HT-29 (cell line): ENCODE measurements around the gene CEP170B. TPM values are rescaled to one million over a fixed set of nuclear protein-coding genes. Genes with fewer than 3 reads are reported as not detected.
"Not testable (repeated sequence)": the region's sequence is repeated elsewhere in the genome, so short reads cannot be mapped to it uniquely, and the experiment has no call there.

Experiments
- DNase-seq: peaks from one replicate; pipeline ENCODE4 v3.0.0-alpha.2; 2015; ENCODE audit warnings: low spot score
- total RNA-seq: library from RNA; depleted of rRNA; stranded (reverse); fragments of >200 nt; shearing (Covaris generic); gene quantifications from 2 replicates; pipeline ENCODE4 v1.2.3, GENCODE V29; 2014

CEP170B gene
- total RNA-seq, 1 experiment from 2014 or later = 78.1 TPM

DNA sequence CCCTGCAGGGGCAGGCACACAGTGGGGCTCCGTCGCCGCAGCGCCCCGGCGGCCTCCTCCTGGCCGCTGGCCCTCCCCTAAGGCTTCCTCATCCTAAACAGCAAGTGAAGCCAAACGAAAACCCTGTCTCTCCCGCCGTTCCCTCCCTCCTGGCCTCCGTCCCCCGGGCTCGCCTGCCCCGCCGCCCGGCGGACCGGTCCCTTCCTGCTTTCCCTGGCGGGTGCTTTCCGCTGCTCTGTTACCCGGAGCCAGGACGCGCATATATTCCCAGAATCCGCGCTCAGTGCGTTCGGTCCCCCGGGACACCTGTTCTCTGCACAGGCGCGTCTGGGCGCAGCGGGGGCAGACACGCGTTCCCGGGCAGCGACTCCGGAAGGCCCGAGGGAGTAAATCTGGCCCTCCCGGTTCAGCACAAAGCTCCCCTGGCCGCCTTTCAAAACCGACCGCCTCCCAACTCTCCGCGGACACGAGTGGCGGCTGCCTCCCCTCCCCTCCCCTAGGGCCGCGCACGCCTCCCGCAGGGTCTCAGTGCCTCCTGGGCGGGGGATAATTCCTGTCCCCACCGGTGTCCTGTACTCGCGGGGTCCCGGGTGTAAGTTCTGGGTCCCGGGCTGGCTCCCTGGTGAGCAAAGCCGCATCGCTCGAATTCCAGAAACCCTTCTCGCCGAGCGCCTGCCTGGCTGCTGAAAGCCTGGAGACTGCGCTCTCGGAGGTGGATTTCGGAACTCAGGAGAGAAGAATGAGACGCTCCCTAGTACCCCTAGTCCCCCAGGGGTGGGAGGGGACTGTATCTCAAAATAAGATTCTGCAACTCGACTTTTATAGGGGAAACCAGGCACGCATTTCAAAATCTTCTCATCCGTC, 21.4 kb upstream of the CEP170B start:
- no peak for DNase-seq

DNA sequence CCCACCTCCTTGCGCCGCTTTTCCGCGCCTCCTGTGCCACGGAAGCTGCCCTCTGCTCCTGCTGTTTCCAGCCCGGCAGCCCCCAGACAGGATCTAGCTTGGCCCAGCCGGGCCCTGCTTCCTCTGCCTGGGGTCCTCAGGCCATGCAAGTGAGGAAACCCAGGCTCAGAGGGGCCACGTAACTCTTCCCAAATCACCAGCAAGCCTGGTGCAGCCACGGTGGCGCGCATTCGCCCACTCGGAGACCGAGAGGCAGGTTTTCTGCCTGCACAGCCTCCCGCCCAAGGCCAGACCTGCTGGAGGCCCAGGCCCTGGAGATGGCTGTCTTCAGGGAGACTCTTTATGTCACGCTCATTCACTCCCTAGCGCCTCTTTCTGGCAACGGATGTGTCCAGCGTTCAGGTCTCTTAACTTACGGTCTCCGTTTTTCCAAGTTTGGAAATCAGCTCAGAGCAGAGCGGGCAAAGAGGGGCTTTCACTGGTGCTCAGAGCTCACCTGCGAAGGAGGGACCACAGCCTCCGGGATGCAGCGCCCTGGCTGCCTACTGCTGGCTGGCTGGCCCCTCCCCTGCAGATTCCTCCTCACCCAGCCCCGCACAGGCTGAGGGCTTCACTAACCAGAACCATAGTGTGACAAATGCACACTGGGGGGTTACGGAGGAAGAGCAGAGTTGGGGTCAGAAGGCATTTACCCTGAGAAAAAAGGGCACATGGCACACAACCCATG, 20.6 kb upstream of the CEP170B start:
- DNase-seq = no peak

- no peak for DNase-seq
Observed at GRCh38 chr14:104845033-104845666, 19.9 kb upstream of the CEP170B start.

DNA sequence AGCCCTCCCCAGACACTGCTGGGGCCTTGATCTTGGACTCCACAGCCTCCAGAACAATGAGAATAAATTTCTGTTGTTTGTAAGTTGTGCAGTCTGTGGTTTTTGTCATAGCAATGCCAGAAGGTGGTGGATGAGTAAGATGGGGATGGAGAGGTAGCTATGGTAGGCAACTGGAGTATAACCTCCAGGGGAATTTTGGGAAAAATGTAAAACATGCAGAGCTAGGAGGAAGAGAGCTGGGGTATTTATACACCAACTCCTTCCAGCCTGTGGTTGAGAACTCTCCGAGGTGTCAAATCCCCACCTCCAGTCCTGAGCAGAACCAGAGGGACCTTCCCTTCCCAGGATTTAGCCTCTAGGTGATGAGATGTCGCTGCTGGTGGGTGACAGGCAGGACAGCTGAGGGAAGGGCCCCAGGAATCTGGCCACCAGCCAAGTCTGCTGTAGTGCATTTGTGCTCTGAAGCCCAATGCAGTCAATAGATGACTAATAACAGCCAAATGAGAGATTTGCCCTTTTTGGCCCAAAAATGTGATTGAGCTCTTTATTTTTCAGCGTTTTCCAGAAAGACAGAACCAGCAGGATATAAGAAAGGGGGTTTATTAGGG, 19.1 kb upstream of the CEP170B start:
- no peak for DNase-seq

GRCh38 chr14:104852280-104852663, 12.8 kb upstream of the CEP170B start:
- DNase-seq = no peak

DNA sequence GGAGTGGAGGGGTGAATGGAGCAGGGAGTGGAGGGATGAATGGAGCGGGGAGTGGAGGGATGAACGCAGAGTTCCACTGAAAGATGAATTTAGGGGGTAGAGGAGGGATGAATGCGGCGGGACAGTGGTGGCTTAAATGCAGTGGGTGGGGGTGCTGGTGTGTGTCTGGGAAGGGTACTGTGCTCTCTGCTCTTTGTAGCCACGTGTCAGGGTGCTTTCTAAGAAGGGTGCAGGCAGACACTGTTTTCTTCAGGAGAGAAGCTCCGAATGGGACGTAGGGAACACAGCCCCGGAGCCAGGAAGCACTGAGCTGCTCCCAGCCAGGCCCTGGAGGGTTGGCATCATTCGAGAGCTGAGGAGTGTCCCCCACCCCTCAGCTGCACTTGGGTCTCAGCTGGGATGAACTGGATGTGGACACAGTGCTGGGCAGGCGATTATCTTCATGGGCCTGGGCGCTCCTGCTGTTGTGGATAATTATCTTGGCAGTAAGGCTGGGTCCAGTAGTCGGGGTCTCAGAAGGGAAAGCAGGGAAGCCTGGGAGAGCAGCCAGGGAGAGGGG, 9.5 kb upstream of the CEP170B start:
- DNase-seq = no peak

DNA sequence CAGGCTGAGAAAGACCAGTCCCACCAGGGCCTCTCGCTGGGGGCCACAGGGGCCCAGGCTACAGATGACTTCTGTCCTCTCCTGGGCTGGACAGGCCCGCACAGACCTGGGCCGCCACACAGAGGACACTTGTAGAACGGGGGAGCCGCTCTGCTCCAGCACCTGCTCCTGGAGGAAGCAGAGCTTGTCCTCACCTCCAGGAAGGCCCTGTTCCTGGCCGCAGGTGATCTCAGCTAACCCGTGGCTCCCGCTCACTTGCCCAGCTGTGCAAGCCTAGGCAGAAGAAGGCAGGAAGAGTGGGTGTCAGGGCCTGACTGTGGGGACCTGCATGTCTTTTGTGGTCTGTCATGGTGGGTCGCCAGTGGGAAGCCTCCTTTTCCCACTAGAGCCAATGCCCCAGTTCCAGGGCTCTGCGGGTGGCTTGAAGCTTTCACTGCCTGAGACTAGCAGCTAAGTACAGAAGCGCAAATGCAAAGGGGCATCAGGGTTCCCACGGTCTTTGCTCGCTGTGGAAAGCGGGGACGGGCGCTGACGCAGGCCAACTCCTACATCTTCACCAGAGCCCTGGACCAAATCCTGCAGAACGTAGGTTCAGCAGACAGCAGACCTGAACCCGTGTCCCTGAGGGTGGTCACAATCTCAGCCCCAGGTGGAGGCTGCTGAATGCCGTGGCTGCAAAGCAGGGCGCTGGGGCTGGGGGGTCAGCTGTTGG, 8.8 kb upstream of the CEP170B start:
- no peak for DNase-seq

GRCh38 chr14:104856869-104857860, 7.9 kb upstream of the CEP170B start:
- DNase-seq = no peak

DNA sequence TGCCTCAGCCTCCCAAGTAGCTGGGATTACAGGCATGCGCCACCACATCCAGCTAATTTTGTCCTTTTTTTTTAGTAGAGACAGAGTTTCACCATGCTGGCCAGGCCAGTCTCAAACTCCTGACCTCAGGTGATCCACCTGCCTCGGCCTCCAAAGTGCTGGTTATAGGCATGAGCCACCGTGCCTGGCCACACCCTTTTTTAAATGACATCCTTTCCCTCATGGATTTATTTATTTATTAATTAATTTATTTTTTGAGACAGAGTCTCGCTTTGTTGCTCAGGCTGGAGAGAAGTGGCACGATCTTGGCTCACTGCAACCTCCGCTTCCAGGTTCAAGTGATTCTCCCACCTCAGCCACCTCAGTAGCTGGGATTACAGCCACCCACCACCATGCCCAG, 7.1 kb upstream of the CEP170B start:
- DNase-seq = not testable (repeated sequence)

DNA sequence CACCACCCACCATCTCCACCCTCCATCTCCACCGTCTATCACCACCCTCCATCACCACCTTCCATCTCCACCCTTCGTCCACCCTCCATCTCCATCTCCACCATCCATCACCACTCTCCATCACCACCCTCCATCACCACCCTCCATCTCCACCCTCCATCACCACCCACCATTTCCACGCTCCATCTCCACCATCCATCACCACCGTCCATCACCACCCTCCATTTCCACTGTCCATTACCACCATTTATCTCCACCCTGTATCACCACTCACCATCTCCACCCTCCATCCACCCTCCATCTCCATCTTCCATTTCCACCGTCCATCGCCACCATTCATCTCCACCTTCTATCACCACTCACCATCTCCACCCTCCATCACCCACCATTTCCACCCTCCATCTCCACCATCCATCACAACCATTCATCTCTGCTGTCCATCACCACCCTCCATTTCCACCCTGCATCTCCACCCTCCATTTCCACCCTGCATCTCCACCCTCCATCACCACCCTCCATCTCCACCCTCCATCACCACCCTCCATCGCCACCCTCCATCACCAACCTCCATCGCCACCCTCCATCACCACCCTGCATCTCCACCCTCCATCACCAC, 6.1 kb upstream of the CEP170B start:
- no peak for DNase-seq

- no peak for DNase-seq
Observed at GRCh38 chr14:104859900-104860299, 5.2 kb upstream of the CEP170B start.

- no peak for DNase-seq
Observed at GRCh38 chr14:104860414-104860813, 4.7 kb upstream of the CEP170B start.

- DNase-seq = no peak
Observed at GRCh38 chr14:104863131-104863862, 1.8 kb upstream of the CEP170B start.

DNA sequence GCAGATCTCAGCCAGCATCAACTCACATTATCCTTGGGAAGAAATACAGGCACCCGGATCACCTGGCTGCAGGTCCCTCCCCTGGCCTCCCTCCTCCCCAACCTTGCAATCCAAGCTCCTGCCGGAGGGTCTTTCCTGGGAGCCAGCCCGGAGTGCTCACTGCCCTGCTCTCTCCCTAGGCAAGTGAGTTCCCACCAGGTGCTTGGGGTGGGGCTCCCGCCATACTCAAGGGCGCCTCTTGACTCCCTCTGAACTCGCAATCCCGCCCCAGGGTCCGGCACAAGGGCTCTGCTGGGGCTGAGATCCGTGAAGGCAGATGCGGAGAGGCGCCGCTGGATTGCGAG, 1.2 kb upstream of the CEP170B start:
- no peak for DNase-seq

DNA sequence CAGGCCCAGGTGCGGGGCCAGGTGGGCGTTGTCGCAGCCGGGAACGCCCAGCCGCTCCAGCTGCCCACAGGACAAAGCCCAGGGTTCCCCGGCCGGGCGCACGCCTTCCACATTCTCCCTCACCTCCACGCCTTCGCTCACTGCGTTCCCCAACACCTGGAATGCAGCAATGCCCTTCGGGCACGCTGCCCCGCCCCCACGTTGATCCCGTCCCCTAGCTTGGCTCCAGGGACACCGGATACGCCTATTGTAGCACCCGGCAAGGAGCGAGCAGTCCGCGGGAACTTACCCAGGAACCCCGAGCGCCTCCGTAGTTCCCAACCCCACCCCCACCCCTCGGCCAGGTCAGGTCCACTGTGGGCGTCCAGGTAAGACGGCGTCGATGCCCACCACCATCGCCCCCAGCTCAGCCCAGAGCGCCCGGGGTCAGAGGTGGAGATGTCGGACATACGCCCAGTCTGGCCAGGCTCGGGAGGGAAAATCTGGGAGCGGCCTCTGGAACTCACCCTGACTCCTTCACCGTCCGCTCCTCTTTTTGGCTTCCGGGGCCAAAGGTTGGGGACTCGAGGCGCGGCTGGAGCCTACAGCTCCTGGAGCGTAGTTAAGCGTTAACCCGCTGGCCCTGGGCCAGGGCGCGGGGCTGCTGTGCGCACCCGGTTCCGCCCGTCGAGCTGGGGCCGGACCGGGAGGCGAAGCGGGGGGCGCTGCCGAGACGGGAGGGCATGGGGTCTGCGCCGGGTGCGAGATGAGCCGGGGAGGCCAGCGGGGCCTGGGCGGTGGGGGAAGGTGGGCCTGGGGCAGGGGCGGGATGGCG, 594 bp upstream of the CEP170B start:
- peak; percentile 88 for DNase-seq

DNA sequence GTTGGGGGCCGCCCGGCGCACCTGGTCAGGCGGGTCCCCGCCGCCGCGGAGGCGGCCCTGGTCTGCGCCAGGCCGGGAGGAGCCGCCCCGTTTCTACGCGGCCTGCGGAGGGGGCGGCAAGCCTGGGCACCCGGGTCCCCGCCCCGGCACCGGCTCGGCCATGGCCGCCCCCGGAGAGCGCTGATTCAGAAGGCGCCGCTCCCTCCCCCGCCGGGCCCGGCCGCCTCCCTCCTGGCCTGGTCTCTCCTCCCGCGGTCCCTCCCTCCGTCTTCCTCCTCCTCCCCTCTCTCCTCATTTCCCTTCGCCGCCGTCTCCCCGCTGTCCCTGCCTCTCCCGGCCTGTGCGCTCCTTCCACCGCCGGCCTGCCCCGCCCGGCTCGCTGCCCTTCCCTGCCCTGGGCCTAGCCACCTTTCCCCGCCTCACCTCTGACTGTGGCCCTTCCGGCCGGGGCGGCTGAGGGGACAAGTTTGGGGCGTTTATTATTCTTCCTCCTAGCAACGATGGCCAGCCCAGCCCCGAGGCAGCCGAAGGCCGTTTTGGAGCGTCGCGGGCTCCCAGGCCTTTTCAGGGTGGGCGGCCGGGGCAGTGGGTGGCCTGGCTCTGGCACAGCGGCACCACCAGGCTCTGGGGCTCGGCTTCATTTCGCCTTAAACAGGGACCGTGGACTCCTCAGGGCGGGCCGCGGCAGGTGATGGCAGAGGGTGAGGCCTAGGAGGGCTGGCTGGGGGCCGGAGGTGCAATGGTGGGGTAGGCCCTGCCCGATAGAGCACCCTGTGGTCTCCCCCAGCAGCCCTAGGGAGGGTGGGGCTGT, 768 bp downstream of the CEP170B start:
- peak; percentile 48 for DNase-seq
